ENCODE results near the gene KDM5D.

DNA sequence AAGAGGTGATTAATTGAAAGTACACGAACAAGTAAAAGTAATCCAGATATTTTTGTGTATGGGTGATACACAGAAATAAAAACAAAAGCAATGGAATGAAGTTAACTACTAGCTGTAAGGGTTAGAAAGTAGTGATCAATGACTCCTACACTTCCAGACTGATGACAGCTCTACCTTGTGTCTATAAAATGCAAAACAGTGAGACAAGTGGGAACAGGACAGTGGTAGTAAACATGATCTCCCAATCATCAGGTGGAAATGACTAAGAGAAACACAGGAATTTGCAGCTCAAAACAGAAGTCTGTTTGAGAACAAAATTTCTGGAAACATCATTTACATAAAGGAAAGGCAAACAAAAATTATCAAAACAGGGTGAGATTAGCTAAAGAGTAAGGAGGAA is 10.1 kb downstream of the KDM5D start:
- no peak for TF ChIP-seq POLR2A (IDR thresholded peaks at IDR 0.05)
- TF ChIP-seq, protein P1, sequence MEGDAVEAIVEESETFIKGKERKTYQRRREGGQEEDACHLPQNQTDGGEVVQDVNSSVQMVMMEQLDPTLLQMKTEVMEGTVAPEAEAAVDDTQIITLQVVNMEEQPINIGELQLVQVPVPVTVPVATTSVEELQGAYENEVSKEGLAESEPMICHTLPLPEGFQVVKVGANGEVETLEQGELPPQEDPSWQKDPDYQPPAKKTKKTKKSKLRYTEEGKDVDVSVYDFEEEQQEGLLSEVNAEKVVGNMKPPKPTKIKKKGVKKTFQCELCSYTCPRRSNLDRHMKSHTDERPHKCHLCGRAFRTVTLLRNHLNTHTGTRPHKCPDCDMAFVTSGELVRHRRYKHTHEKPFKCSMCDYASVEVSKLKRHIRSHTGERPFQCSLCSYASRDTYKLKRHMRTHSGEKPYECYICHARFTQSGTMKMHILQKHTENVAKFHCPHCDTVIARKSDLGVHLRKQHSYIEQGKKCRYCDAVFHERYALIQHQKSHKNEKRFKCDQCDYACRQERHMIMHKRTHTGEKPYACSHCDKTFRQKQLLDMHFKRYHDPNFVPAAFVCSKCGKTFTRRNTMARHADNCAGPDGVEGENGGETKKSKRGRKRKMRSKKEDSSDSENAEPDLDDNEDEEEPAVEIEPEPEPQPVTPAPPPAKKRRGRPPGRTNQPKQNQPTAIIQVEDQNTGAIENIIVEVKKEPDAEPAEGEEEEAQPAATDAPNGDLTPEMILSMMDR (IDR thresholded peaks at IDR 0.05) = no peak

Data from right lobe of liver (tissue), 4 donors.